Liver (tissue), 9 donors: Measurements from ENCODE around the gene SIPA1L3. TPM values are rescaled to one million over a fixed set of nuclear protein-coding genes. Genes with fewer than 3 reads are reported as not detected.

Experiments used
- DNase-seq: peaks from one replicate; pipeline ENCODE4 v3.0.0-alpha.2; 2017; ENCODE audit warnings: low spot score
- H3K27ac ChIP-seq, 2 donors: one replicate each; pipeline ENCODE4 v1.7.0; 2013; ENCODE audit warnings: inconsistent platforms in 2 of 2, low read length in 2 of 2, control low read depth in 1 of 2, low read depth in 1 of 2, mild to moderate bottlenecking in 1 of 2
- H3K27me3 ChIP-seq, 4 donors: one replicate each; pipeline versions ENCODE4 v1.6.1 to v1.7.0; 2013; ENCODE audit warnings: low read length in 3 of 4, inconsistent platforms in 1 of 4, mild to moderate bottlenecking in 1 of 4, moderate library complexity in 1 of 4; ENCODE audit not compliant: control insufficient read depth in 4 of 4, insufficient read depth in 4 of 4
- H3K36me3 ChIP-seq, 4 donors: one replicate each; pipeline versions ENCODE4 v1.6.1 to v1.7.0; 2013; ENCODE audit warnings: low read length in 3 of 4, mild to moderate bottlenecking in 3 of 4, low read depth in 1 of 4, moderate library complexity in 1 of 4; ENCODE audit not compliant: control insufficient read depth in 4 of 4, insufficient read depth in 3 of 4
- H3K4me1 ChIP-seq, 4 donors: one replicate each; pipeline versions ENCODE4 v1.6.1 to v1.7.0; 2013; ENCODE audit warnings: low read length in 3 of 4, mild to moderate bottlenecking in 3 of 4, moderate library complexity in 1 of 4; ENCODE audit not compliant: control insufficient read depth in 4 of 4, insufficient read depth in 4 of 4
- H3K4me3 ChIP-seq, 3 donors: one replicate each; pipeline versions ENCODE4 v1.6.1 to v1.7.0; 2013; ENCODE audit warnings: low read length in 3 of 3, control low read depth in 1 of 3, low read depth in 1 of 3, mild to moderate bottlenecking in 1 of 3
- H3K9ac ChIP-seq, 2 donors: one replicate each; pipeline ENCODE4 v1.7.0; 2013; ENCODE audit warnings: low read length in 2 of 2, mild to moderate bottlenecking in 2 of 2, moderate library complexity in 2 of 2, control low read depth in 1 of 2, low read depth in 1 of 2
- H3K9me3 ChIP-seq, 4 donors: one replicate each; pipeline versions ENCODE4 v1.6.1 to v1.7.0; 2013; ENCODE audit warnings: low read length in 3 of 4; ENCODE audit not compliant: control insufficient read depth in 4 of 4
- ATF3 ChIP-seq: IDR thresholded peaks from 2 replicates; pipeline ENCODE4 v1.6.1; 2016; ENCODE audit warnings: antibody characterized with exemption
- EGR1 ChIP-seq, 2 donors: IDR thresholded peaks; 2 replicates each; pipeline ENCODE4 v1.6.1; 2016 to 2018; ENCODE audit warnings: antibody characterized with exemption in 2 of 2, low read depth in 2 of 2
- FOXA1 ChIP-seq: IDR thresholded peaks from 2 replicates; pipeline ENCODE4 v1.6.1; 2016; ENCODE audit warnings: antibody characterized with exemption
- FOXA2 ChIP-seq: IDR thresholded peaks from 2 replicates; pipeline ENCODE4 v1.6.1; 2016; ENCODE audit warnings: antibody characterized with exemption
- GABPA ChIP-seq, 2 donors: IDR thresholded peaks in 1 of 2; conservative IDR thresholded peaks in 1 of 2; 2 replicates each; pipeline ENCODE4 v1.6.1; 2016; ENCODE audit warnings: antibody characterized with exemption in 2 of 2, mild to moderate bottlenecking in 1 of 2, moderate library complexity in 1 of 2
- HNF4A ChIP-seq, 2 donors: conservative IDR thresholded peaks; 2 replicates each; pipeline ENCODE4 v1.6.1; 2016; ENCODE audit warnings: antibody characterized with exemption in 2 of 2, mild to moderate bottlenecking in 2 of 2
- HNF4G ChIP-seq: IDR thresholded peaks from 2 replicates; pipeline ENCODE4 v1.6.1; 2016; ENCODE audit warnings: antibody characterized with exemption
- JUND ChIP-seq, 2 donors: IDR thresholded peaks; 2 replicates each; pipeline ENCODE4 v1.6.1; 2016; ENCODE audit warnings: antibody characterized with exemption in 2 of 2
- MAX ChIP-seq: IDR thresholded peaks from 2 replicates; pipeline ENCODE4 v1.6.1; 2016; ENCODE audit warnings: antibody characterized with exemption
- NR2F2 ChIP-seq: IDR thresholded peaks from 2 replicates; pipeline ENCODE4 v1.6.1; 2016; ENCODE audit warnings: antibody characterized with exemption
- RAD21 ChIP-seq, 2 donors: IDR thresholded peaks; 2 replicates each; pipeline ENCODE4 v1.6.1; 2016; ENCODE audit warnings: antibody characterized with exemption in 2 of 2, mild to moderate bottlenecking in 2 of 2
- REST ChIP-seq: IDR thresholded peaks from 2 replicates; pipeline ENCODE4 v1.6.1; 2016; ENCODE audit warnings: antibody characterized with exemption, mild to moderate bottlenecking
- RXRA ChIP-seq, 2 donors: IDR thresholded peaks; 2 replicates each; pipeline ENCODE4 v1.6.1; 2017 to 2018; ENCODE audit warnings: antibody characterized with exemption in 2 of 2, mild to moderate bottlenecking in 1 of 2
- SP1 ChIP-seq: IDR thresholded peaks from 2 replicates; pipeline ENCODE4 v1.6.1; 2018; ENCODE audit warnings: antibody characterized with exemption, mild to moderate bottlenecking
- TAF1 ChIP-seq: conservative IDR thresholded peaks from 2 replicates; pipeline ENCODE4 v1.6.1; 2016; ENCODE audit warnings: antibody characterized with exemption, mild to moderate bottlenecking
- YY1 ChIP-seq: IDR thresholded peaks from 2 replicates; pipeline ENCODE4 v1.6.1; 2016; ENCODE audit warnings: antibody characterized with exemption, mild to moderate bottlenecking
- WGBS: extraction: QIAGEN DNeasy Blood & Tissue Kit; methylation state at CpG from one replicate; pipeline ENCODE4 v1.1.7; 2013; 5-methylcytosine and 5-hydroxymethylcytosine counted together
- polyA plus RNA-seq, 2 donors: library from polyadenylated mRNA; stranded (reverse) in 1 of 2; unstranded in 1 of 2; fragments of 200-250 nt in 1 of 2; fragments of >200 nt in 1 of 2; fragmentation: Nextera tagmentation in 1 of 2; extraction: Ambion mirVana in 1 of 2; gene quantifications; one replicate each; pipeline versions ENCODE4 v1.2.1 to v1.2.3, GENCODE V29; 2013 to 2015
- total RNA-seq, 2 donors: library from RNA; depleted of rRNA; stranded (reverse); fragments of >200 nt; gene quantifications; one replicate each; pipeline ENCODE4 v1.2.3, GENCODE V29; 2014
- TF ChIP-seq, protein P1 (sequence below): fragments of 150-350 bp; IDR thresholded peaks from 2 replicates; pipeline ENCODE4 v1.5.1; 2017; ENCODE audit warnings: improper control_type of control experiment, low read depth, low read length; ENCODE audit not compliant: missing input control
- TF ChIP-seq, protein P2 (sequence below): IDR thresholded peaks from 2 replicates; pipeline ENCODE4 v1.6.1; 2016; ENCODE audit warnings: antibody characterized with exemption
- donor health status: healthy.
- donor health status: healthy.
- donor health status: healthy.
- donor health status: healthy.
- donor health status: healthy.

SIPA1L3 gene
- total and polyA plus RNA-seq, 4 donors = 2.4 to 10.0 (median 4.4) TPM

DNA sequence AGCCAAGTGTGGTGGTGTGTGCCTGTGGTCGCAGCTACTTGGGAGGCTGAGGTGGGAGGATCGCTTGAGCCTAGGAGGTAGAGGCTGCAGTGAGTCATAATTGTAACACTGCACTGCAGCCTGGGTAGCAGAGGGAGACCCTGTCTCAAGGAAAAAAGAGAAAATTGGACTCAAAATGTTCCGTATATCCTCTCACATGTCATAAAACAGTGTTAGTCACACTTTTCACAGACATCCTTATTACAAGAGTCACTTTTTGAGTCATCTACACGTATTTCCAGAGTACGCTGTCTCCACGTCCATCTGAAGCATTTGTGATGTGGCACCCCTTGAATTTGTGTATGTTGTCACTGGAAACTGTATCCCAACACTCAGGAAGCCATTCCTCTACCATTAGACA is 133.0 kb downstream of the SIPA1L3 start:
- DNase-seq = no peak
- Histone ChIP-seq H3K36me3 (no peaks in the 10 kb centered on the region), H3K4me1 (no peaks in the 10 kb centered on the region), H3K27ac (no peak overlapping the region), H3K9ac (no peak overlapping the region), H3K27me3 (no peaks in the 10 kb centered on the region), H3K9me3 (no peaks in the 10 kb centered on the region), H3K4me3 (no peak overlapping the region)
- 93% methylated on average over 6 of the region's 6 CpGs for WGBS
- TF ChIP-seq GABPA (IDR thresholded peaks at IDR 0.05 in 1 of 2, conservative IDR thresholded peaks at IDR 0.05 in 1 of 2) = no peak
- TF ChIP-seq YY1 = no peak
- no peak for TF ChIP-seq EGR1 (IDR thresholded peaks at IDR 0.05; ENCODE audit: low read depth in 2 of 2)
- TF ChIP-seq, protein P1, sequence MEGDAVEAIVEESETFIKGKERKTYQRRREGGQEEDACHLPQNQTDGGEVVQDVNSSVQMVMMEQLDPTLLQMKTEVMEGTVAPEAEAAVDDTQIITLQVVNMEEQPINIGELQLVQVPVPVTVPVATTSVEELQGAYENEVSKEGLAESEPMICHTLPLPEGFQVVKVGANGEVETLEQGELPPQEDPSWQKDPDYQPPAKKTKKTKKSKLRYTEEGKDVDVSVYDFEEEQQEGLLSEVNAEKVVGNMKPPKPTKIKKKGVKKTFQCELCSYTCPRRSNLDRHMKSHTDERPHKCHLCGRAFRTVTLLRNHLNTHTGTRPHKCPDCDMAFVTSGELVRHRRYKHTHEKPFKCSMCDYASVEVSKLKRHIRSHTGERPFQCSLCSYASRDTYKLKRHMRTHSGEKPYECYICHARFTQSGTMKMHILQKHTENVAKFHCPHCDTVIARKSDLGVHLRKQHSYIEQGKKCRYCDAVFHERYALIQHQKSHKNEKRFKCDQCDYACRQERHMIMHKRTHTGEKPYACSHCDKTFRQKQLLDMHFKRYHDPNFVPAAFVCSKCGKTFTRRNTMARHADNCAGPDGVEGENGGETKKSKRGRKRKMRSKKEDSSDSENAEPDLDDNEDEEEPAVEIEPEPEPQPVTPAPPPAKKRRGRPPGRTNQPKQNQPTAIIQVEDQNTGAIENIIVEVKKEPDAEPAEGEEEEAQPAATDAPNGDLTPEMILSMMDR = no peak
- no peak for TF ChIP-seq JUND (IDR thresholded peaks at IDR 0.05)
- TF ChIP-seq NR2F2 = no peak
- no peak for TF ChIP-seq FOXA2
- TF ChIP-seq HNF4G = no peak
- TF ChIP-seq ATF3 = no peak
- no peak for TF ChIP-seq TAF1

DNA sequence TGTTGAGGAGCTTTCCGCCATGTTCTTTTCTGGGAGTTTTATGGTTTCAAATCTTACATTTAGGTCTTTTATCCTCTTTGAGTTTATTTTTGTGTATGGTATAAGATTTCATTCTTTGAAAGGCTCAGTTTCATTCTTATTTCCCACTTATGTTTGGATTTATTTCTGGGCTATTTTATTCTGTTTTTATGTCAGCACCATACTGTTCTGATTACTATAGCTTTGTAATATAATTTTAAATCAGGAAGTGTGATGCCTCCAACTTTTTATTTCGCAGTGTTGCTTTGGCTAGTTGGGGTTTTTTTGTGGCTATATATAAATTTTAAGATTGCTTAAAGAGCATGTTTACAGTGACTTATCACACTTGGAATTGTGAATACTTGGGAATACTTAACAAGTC is 135.1 kb downstream of the SIPA1L3 start:
- DNase-seq = no peak
- WGBS = 99% methylated on average over 2 of the region's 2 CpGs
- H3K9me3 ChIP-seq = no peaks in the 10 kb centered on the region
- H3K4me1 ChIP-seq = no peaks in the 10 kb centered on the region
- no peak overlapping the region for H3K27ac ChIP-seq
- H3K27me3 ChIP-seq = no peaks in the 10 kb centered on the region
- TF ChIP-seq RXRA (IDR thresholded peaks at IDR 0.05) (no peak), MAX (no peak), GABPA (IDR thresholded peaks at IDR 0.05 in 1 of 2, conservative IDR thresholded peaks at IDR 0.05 in 1 of 2) (no peak), NR2F2 (no peak), HNF4G (no peak), TAF1 (no peak), EGR1 (IDR thresholded peaks at IDR 0.05; ENCODE audit: low read depth in 2 of 2) (no peak), RAD21 (IDR thresholded peaks at IDR 0.05) (no peak), YY1 (no peak), ATF3 (no peak), FOXA1 (no peak), FOXA2 (no peak), HNF4A (conservative IDR thresholded peaks at IDR 0.05) (no peak), SP1 (no peak), JUND (IDR thresholded peaks at IDR 0.05) (no peak), REST (no peak)
- TF ChIP-seq, protein P2, sequence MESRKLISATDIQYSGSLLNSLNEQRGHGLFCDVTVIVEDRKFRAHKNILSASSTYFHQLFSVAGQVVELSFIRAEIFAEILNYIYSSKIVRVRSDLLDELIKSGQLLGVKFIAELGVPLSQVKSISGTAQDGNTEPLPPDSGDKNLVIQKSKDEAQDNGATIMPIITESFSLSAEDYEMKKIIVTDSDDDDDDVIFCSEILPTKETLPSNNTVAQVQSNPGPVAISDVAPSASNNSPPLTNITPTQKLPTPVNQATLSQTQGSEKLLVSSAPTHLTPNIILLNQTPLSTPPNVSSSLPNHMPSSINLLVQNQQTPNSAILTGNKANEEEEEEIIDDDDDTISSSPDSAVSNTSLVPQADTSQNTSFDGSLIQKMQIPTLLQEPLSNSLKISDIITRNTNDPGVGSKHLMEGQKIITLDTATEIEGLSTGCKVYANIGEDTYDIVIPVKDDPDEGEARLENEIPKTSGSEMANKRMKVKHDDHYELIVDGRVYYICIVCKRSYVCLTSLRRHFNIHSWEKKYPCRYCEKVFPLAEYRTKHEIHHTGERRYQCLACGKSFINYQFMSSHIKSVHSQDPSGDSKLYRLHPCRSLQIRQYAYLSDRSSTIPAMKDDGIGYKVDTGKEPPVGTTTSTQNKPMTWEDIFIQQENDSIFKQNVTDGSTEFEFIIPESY = no peak
- TF ChIP-seq, protein P1 = no peak
- H3K36me3 ChIP-seq = no peaks in the 10 kb centered on the region
- no peak overlapping the region for H3K9ac ChIP-seq
- no peak overlapping the region for H3K4me3 ChIP-seq
